Vagina (tissue), 2 donors: ENCODE results near the gene NCOA7. TPM values are rescaled to one million over a fixed set of nuclear protein-coding genes. Genes with fewer than 3 reads are reported as not detected.

Experiments
- DNase-seq, 2 donors: peaks; one replicate each; pipeline ENCODE4 v3.0.0-alpha.2; 2017; ENCODE audit errors: extremely low spot score in 2 of 2
- H3K27ac ChIP-seq: fragments of 200-600 bp; sonication (generic); one replicate; pipeline ENCODE4 v1.5.1; 2019
- H3K27me3 ChIP-seq: fragments of 200-600 bp; sonication (generic); one replicate; pipeline ENCODE4 v1.5.1; 2019
- H3K36me3 ChIP-seq, 2 donors: fragments of 200-600 bp; sonication (generic); one replicate each; pipeline ENCODE4 v1.5.1; 2017 to 2019
- H3K4me1 ChIP-seq: fragments of 200-600 bp; sonication (generic); one replicate; pipeline ENCODE4 v1.5.1; 2019
- H3K4me3 ChIP-seq, 2 donors: fragments of 200-600 bp; sonication (generic); 1 replicate in 1 of 2; 2 replicates in 1 of 2; pipeline ENCODE4 v1.5.1; 2016 to 2019
- H3K9me3 ChIP-seq: fragments of 200-600 bp; sonication (generic); one replicate; pipeline ENCODE4 v1.5.1; 2019
- CTCF ChIP-seq, 3 experiments: fragments of 450-650 bp in 2 of 3; fragments of 200-600 bp in 1 of 3; sonication (generic) in 1 of 3; IDR thresholded peaks; one replicate each; pipeline ENCODE4 v1.5.1; 2017 to 2019; ENCODE audit warnings: antibody characterized with exemption in 3 of 3, mild to moderate bottlenecking in 2 of 3, moderate library complexity in 2 of 3
- POLR2A ChIP-seq, 2 donors: fragments of 450-650 bp; IDR thresholded peaks; one replicate each; pipeline ENCODE4 v1.6.1; 2017; ENCODE audit warnings: antibody characterized with exemption in 2 of 2, mild to moderate bottlenecking in 2 of 2, moderate library complexity in 2 of 2
- POLR2AphosphoS5 ChIP-seq, 2 donors: sonication (generic); formaldehyde crosslinking; IDR thresholded peaks; one replicate each; pipeline ENCODE4 v1.9.0; 2017; ENCODE audit warnings: antibody characterized with exemption in 2 of 2, mild to moderate bottlenecking in 2 of 2, low read depth in 1 of 2; ENCODE audit not compliant: insufficient read depth in 1 of 2
- intact Hi-C: fragments of 100-400 bp; cut with DNase I; formaldehyde crosslinking; loops from one replicate; pipeline ENCODE4 v1.15.1; 2023
- total RNA-seq: library from RNA; depleted of rRNA; stranded (reverse); fragments of >200 nt; gene quantifications from one replicate; pipeline ENCODE4 v1.2.3, GENCODE V29; 2016

Gene NCOA7
- total RNA-seq, 1 donor from 2014 or later = 48.6 TPM

DNA sequence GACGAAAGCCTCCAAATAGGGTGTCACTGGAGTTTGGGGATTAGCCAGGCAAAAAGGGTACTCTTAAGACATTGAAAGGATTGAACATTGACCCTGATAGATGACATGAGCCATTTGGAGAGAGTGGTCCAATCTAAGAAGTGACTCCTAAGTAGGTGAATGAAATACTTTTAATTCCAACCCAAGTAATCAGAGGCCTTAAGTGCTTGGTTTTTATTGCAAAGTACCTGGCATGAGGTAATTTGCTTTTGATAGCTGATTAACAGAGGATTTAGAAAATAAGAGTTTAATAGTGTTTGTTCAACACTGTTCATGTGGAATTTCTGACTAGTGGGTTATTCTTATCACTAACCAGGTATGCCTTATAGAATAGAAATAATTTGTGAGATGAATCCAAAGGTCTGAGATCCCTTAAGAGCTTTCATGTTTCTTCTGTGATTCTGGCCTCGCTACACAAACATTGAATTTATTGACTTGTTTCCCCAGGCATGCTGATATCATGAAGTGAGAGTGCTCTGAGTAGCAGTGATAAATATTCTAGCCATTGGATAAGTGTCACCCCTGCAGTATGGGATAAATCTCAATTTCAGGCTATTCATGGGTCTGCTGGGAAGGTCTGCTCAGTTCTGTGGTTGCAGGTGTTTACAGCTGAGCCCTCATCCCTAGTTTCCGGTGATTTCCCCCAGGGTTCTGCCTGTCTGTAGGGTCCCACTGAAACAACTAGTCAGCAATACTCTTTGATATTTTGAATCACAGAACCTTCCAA lies 6.5 kb downstream of the NCOA7 start:
- no peak overlapping the region for H3K27ac ChIP-seq
- H3K27me3 ChIP-seq = no peaks in the 10 kb centered on the region
- TF ChIP-seq CTCF (IDR thresholded peaks at IDR 0.05) (no peak), POLR2AphosphoS5 (IDR thresholded peaks at IDR 0.05; ENCODE audit: insufficient read depth in 1 of 2, low read depth in 1 of 2) (no peak), POLR2A (IDR thresholded peaks at IDR 0.05) (no peak)
- H3K9me3 ChIP-seq = no peaks in the 10 kb centered on the region
- DNase-seq = no peak
- no peaks in the 10 kb centered on the region for H3K36me3 ChIP-seq
- H3K4me3 ChIP-seq = no peak overlapping the region
- peaks cover 33% of the 10 kb centered on the region for H3K4me1 ChIP-seq
- intact Hi-C loops = no loop called here

GRCh38 chr6:125797886-125798444 lies 7.2 kb downstream of the NCOA7 start:
- TF ChIP-seq CTCF (IDR thresholded peaks at IDR 0.05) (no peak), POLR2AphosphoS5 (IDR thresholded peaks at IDR 0.05; ENCODE audit: insufficient read depth in 1 of 2, low read depth in 1 of 2) (no peak), POLR2A (IDR thresholded peaks at IDR 0.05) (no peak)
- Histone ChIP-seq H3K27ac (no peak overlapping the region), H3K4me1 (peaks cover 31% of the 10 kb centered on the region), H3K27me3 (no peaks in the 10 kb centered on the region), H3K4me3 (no peak overlapping the region), H3K36me3 (no peaks in the 10 kb centered on the region), H3K9me3 (no peaks in the 10 kb centered on the region)
- DNase-seq = no peak
- intact Hi-C loops = no loop called here

GRCh38 chr6:125798734-125799508 lies 8.2 kb downstream of the NCOA7 start:
- DNase-seq = no peak
- intact Hi-C loops = no loop called here
- TF ChIP-seq POLR2A (IDR thresholded peaks at IDR 0.05) = no peak
- no peak for TF ChIP-seq POLR2AphosphoS5 (IDR thresholded peaks at IDR 0.05; ENCODE audit: insufficient read depth in 1 of 2, low read depth in 1 of 2)
- TF ChIP-seq CTCF (IDR thresholded peaks at IDR 0.05) = no peak
- peaks cover 31% of the 10 kb centered on the region for H3K4me1 ChIP-seq
- H3K27me3 ChIP-seq = no peaks in the 10 kb centered on the region
- no peak overlapping the region for H3K4me3 ChIP-seq
- no peaks in the 10 kb centered on the region for H3K9me3 ChIP-seq
- H3K36me3 ChIP-seq = no peaks in the 10 kb centered on the region
- no peak overlapping the region for H3K27ac ChIP-seq

GRCh38 chr6:125802383-125802782 lies 11.6 kb downstream of the NCOA7 start:
- no peak for DNase-seq
- Histone ChIP-seq H3K4me3 (no peak overlapping the region), H3K36me3 (no peaks in the 10 kb centered on the region), H3K9me3 (no peaks in the 10 kb centered on the region), H3K4me1 (peaks cover 18% of the 10 kb centered on the region), H3K27ac (no peak overlapping the region), H3K27me3 (no peaks in the 10 kb centered on the region)
- no peak for TF ChIP-seq POLR2AphosphoS5 (IDR thresholded peaks at IDR 0.05; ENCODE audit: insufficient read depth in 1 of 2, low read depth in 1 of 2)
- intact Hi-C loops = loop anchor here (10.0 kb wide), 1 partner anchor 52 kb away; no protein-coding TSS in a partner anchor

DNA sequence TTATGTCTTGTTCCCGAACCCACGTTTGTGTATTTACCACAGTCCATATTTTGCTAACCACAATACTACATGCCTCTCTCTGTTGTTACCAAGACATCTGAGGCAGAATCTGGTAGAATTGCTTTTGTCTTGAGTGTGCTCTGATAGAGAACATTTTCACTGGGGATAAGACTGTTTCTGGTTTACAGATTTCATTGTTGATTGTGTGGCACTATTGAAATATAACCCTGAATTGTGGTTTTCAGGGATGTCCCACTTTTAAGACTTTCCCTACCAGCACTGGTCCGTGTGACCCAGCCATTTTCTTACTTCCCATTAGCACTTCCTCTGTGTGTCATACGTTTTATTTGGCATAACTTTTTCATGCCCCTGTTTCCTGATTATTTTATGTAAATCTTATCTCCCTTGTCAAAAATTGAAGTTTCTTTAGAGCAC lies 12.2 kb downstream of the NCOA7 start:
- intact Hi-C loops = loop anchor here (10.0 kb wide), 1 partner anchor 52 kb away; no protein-coding TSS in a partner anchor
- peak overlapping the region; percentile 6 for H3K27ac ChIP-seq
- no peak overlapping the region for H3K4me3 ChIP-seq
- H3K27me3 ChIP-seq = no peaks in the 10 kb centered on the region
- peaks cover 18% of the 10 kb centered on the region for H3K4me1 ChIP-seq
- H3K36me3 ChIP-seq = peaks cover 0 to under 1% of the 10 kb centered on the region in 2 donors
- DNase-seq = no peak
- no peaks in the 10 kb centered on the region for H3K9me3 ChIP-seq
- TF ChIP-seq POLR2AphosphoS5 (IDR thresholded peaks at IDR 0.05; ENCODE audit: insufficient read depth in 1 of 2, low read depth in 1 of 2) (no peak), CTCF (IDR thresholded peaks at IDR 0.05) (no peak), POLR2A (IDR thresholded peaks at IDR 0.05) (no peak)
